ENCODE measurements around the gene TJP3. TPM values are rescaled to one million over a fixed set of nuclear protein-coding genes. Genes with fewer than 3 reads are reported as not detected.
"Not testable (repeated sequence)": the region's sequence is repeated elsewhere in the genome, so short reads cannot be mapped to it uniquely, and the experiment has no call there.

Gene TJP3
- polyA plus RNA-seq, 6 donors from 2014 or later = 1.2 to 3.8 (median 2.0) TPM; not detected in 1

- Mint-ChIP-seq H3K9me3 (no peaks in the 10 kb centered on the region), H3K4me3 (no peak overlapping the region), H3K27me3 (no peaks in the 10 kb centered on the region), H3K27ac (no peak overlapping the region), H3K4me1 (peaks cover 10 to 18% (median 15%) of the 10 kb centered on the region in 3 donors), H3K36me3 (peaks cover 0 to 14% of the 10 kb centered on the region in 2 donors)
- DNase-seq = no peak
- ATAC-seq (ENCODE audit: low read depth in 2 of 2) = no peak
Measured at GRCh38 chr19:3753631-3754410, 45.6 kb downstream of the TJP3 start.

- not testable (repeated sequence) for H3K27ac Mint-ChIP-seq; H3K36me3 Mint-ChIP-seq; H3K9me3 Mint-ChIP-seq; H3K27me3 Mint-ChIP-seq; DNase-seq; ATAC-seq (ENCODE audit: low read depth in 2 of 2)
- Mint-ChIP-seq H3K4me1 (peaks cover 23 to 48% (median 32%) of the 10 kb centered on the region in 3 donors), H3K4me3 (peak overlapping the region in 1 of 8 donors; percentile 20)
Measured at GRCh38 chr19:3757705-3758104, 49.5 kb downstream of the TJP3 start.

GRCh38 chr19:3758297-3758696, 50.1 kb downstream of the TJP3 start:
- Mint-ChIP-seq H3K4me3 (peak overlapping the region in 3 of 8 donors; percentile 29 to 74 (median 53)), H3K4me1 (peaks cover 27 to 54% (median 37%) of the 10 kb centered on the region in 3 donors)
- DNase-seq; H3K27ac Mint-ChIP-seq; H3K36me3 Mint-ChIP-seq; H3K9me3 Mint-ChIP-seq; ATAC-seq (ENCODE audit: low read depth in 2 of 2); H3K27me3 Mint-ChIP-seq: not testable (repeated sequence)

- no peaks in the 10 kb centered on the region for H3K27me3 Mint-ChIP-seq
- no peak for ATAC-seq (ENCODE audit: low read depth in 2 of 2)
- peak overlapping the region in 4 of 6 donors; percentile 6 to 99 (median 68) for H3K27ac Mint-ChIP-seq
- H3K9me3 Mint-ChIP-seq = peaks cover 0 to 2% (median 0%) of the 10 kb centered on the region in 7 donors
- H3K4me3 Mint-ChIP-seq = peak overlapping the region in 7 of 8 donors; percentile 12 to 99 (median 95)
- DNase-seq = no peak
- peaks cover 27 to 53% (median 36%) of the 10 kb centered on the region in 3 donors for H3K4me1 Mint-ChIP-seq
- no peaks in the 10 kb centered on the region for H3K36me3 Mint-ChIP-seq
Measured at GRCh38 chr19:3759482-3760254, 51.5 kb downstream of the TJP3 start.

GRCh38 chr19:3760871-3761361, 52.7 kb downstream of the TJP3 start:
- H3K36me3 Mint-ChIP-seq = no peaks in the 10 kb centered on the region
- H3K4me1 Mint-ChIP-seq = peaks cover 18 to 43% (median 24%) of the 10 kb centered on the region in 3 donors
- no peak for ATAC-seq (ENCODE audit: low read depth in 2 of 2)
- peak overlapping the region; percentile 92 to 99 (median 99) for H3K27ac Mint-ChIP-seq
- no peaks in the 10 kb centered on the region for H3K27me3 Mint-ChIP-seq
- no peak for DNase-seq
- H3K9me3 Mint-ChIP-seq = peaks cover 0 to 2% (median 0%) of the 10 kb centered on the region in 7 donors
- H3K4me3 Mint-ChIP-seq = peak overlapping the region; percentile 91 to 99 (median 98)

GRCh38 chr19:3761382-3762129, 53.4 kb downstream of the TJP3 start, which contains the start of gene APBA3:
Gene APBA3, minus strand, starts transcription at chr19:3761692. Its CDS starts 1,428 bp downstream, at chr19:3760264.
- H3K27me3 Mint-ChIP-seq = no peaks in the 10 kb centered on the region
- H3K4me3 Mint-ChIP-seq = peak within 1 kb of the TSS; percentile 91 to 100 (median 99)
- peaks cover 0 to 5% of the 10 kb centered on the region in 2 donors for H3K36me3 Mint-ChIP-seq
- peaks cover 21 to 40% (median 26%) of the 10 kb centered on the region in 3 donors for H3K4me1 Mint-ChIP-seq
- peak within 1 kb of the TSS; percentile 99 to 100 (median 100) for H3K27ac Mint-ChIP-seq
- H3K9me3 Mint-ChIP-seq = peaks cover 0 to 2% (median 0%) of the 10 kb centered on the region in 7 donors
- ATAC-seq (ENCODE audit: low read depth in 2 of 2) (peak; percentile 50 to 55), DNase-seq (peak; percentile 92)

- peak overlapping the region; percentile 99 to 100 (median 100) for H3K27ac Mint-ChIP-seq
- H3K4me1 Mint-ChIP-seq = peaks cover 23 to 40% (median 27%) of the 10 kb centered on the region in 3 donors
- H3K4me3 Mint-ChIP-seq = peak overlapping the region; percentile 91 to 100 (median 99)
- H3K36me3 Mint-ChIP-seq = peaks cover 0 to 7% of the 10 kb centered on the region in 2 donors
- peaks cover 0 to 2% (median 0%) of the 10 kb centered on the region in 7 donors for H3K9me3 Mint-ChIP-seq
- ATAC-seq (ENCODE audit: low read depth in 2 of 2) = no peak
- DNase-seq = no peak
- H3K27me3 Mint-ChIP-seq = no peaks in the 10 kb centered on the region
Measured at GRCh38 chr19:3762130-3762473, 53.9 kb downstream of the TJP3 start.

- peaks cover 23 to 40% (median 27%) of the 10 kb centered on the region in 3 donors for H3K4me1 Mint-ChIP-seq
- H3K27me3 Mint-ChIP-seq = no peaks in the 10 kb centered on the region
- ATAC-seq (ENCODE audit: low read depth in 2 of 2) (peak; percentile 79 to 82), DNase-seq (peak; percentile 100)
- H3K9me3 Mint-ChIP-seq = peaks cover 0 to 2% (median 0%) of the 10 kb centered on the region in 7 donors
- H3K27ac Mint-ChIP-seq = peak within 1 kb of the TSS; percentile 99 to 100 (median 100)
- peak within 1 kb of the TSS; percentile 91 to 100 (median 99) for H3K4me3 Mint-ChIP-seq
- peaks cover 0 to 7% of the 10 kb centered on the region in 2 donors for H3K36me3 Mint-ChIP-seq
Measured at GRCh38 chr19:3762501-3763459, 54.6 kb downstream of the TJP3 start, which contains the start of gene MRPL54. Gene MRPL54, plus strand, starts transcription at chr19:3762682. Its CDS starts 19 bp downstream, at chr19:3762701.

GRCh38 chr19:3765121-3765520, 56.9 kb downstream of the TJP3 start:
- Mint-ChIP-seq H3K4me3 (no peak overlapping the region), H3K4me1 (peaks cover 27% of the 10 kb centered on the region in 3 donors), H3K9me3 (peaks cover 0 to 2% (median 0%) of the 10 kb centered on the region in 7 donors), H3K36me3 (peaks cover 0 to 15% of the 10 kb centered on the region in 2 donors), H3K27me3 (no peaks in the 10 kb centered on the region), H3K27ac (no peak overlapping the region)
- DNase-seq (no peak), ATAC-seq (ENCODE audit: low read depth in 2 of 2) (no peak)

- not testable (repeated sequence) for H3K4me3 Mint-ChIP-seq; H3K27me3 Mint-ChIP-seq; H3K27ac Mint-ChIP-seq; DNase-seq; H3K9me3 Mint-ChIP-seq; ATAC-seq (ENCODE audit: low read depth in 2 of 2)
- Mint-ChIP-seq H3K4me1 (peaks cover 22 to 27% (median 26%) of the 10 kb centered on the region in 3 donors), H3K36me3 (peaks cover 0 to 15% of the 10 kb centered on the region in 2 donors)
Measured at GRCh38 chr19:3765757-3766156, 57.6 kb downstream of the TJP3 start.

- Mint-ChIP-seq H3K36me3 (peaks cover 0 to 15% of the 10 kb centered on the region in 2 donors), H3K27me3 (no peaks in the 10 kb centered on the region), H3K4me1 (peaks cover 14 to 25% (median 23%) of the 10 kb centered on the region in 3 donors), H3K4me3 (no peak overlapping the region), H3K27ac (peak overlapping the region in 4 of 6 donors; percentile 22 to 94 (median 48)), H3K9me3 (peaks cover 0 to 2% (median 0%) of the 10 kb centered on the region in 7 donors)
- no peak for ATAC-seq (ENCODE audit: low read depth in 2 of 2)
- DNase-seq = no peak
Measured at GRCh38 chr19:3766520-3766919, 58.3 kb downstream of the TJP3 start.

- H3K9me3 Mint-ChIP-seq = no peaks in the 10 kb centered on the region
Measured at GRCh38 chr19:3767050-3767449, 58.9 kb downstream of the TJP3 start.

More at GRCh38 chr19:3767050-3767449, 58.9 kb downstream of the TJP3 start:
- H3K4me3 Mint-ChIP-seq = no peak overlapping the region
- peaks cover 9 to 21% (median 18%) of the 10 kb centered on the region in 3 donors for H3K4me1 Mint-ChIP-seq
- no peaks in the 10 kb centered on the region for H3K27me3 Mint-ChIP-seq
- peak overlapping the region in 1 of 6 donors; percentile 59 for H3K27ac Mint-ChIP-seq
- DNase-seq (no peak), ATAC-seq (ENCODE audit: low read depth in 2 of 2) (no peak)
- H3K36me3 Mint-ChIP-seq = peaks cover 0 to 15% of the 10 kb centered on the region in 2 donors

Measured in naive B cell (primary cell).